Ascending aorta (tissue), 2 donors: ENCODE results near the gene PRRT2. TPM values are rescaled to one million over a fixed set of nuclear protein-coding genes. Genes with fewer than 3 reads are reported as not detected.
"Not testable (repeated sequence)": the region's sequence is repeated elsewhere in the genome, so short reads cannot be mapped to it uniquely, and the experiment has no call there.

Source experiments
- DNase-seq, 2 donors: peaks; one replicate each; pipeline ENCODE4 v3.0.0-alpha.2; 2019; ENCODE audit warnings: low spot score in 2 of 2
- H3K27ac ChIP-seq, 2 donors: fragments of 200-600 bp; sonication (generic); one replicate each; pipeline ENCODE4 v1.5.1; 2016 to 2017; ENCODE audit warnings: mild to moderate bottlenecking in 1 of 2
- H3K27me3 ChIP-seq: fragments of 200-600 bp; sonication (generic); one replicate; pipeline ENCODE4 v1.5.1; 2017
- H3K36me3 ChIP-seq, 2 donors: fragments of 200-600 bp; sonication (generic); one replicate each; pipeline ENCODE4 v1.5.1; 2016
- H3K4me1 ChIP-seq, 2 donors: fragments of 200-600 bp; sonication (generic); one replicate each; pipeline ENCODE4 v1.5.1; 2016 to 2017; ENCODE audit warnings: mild to moderate bottlenecking in 1 of 2
- H3K4me3 ChIP-seq, 2 donors: fragments of 200-600 bp; sonication (generic); one replicate each; pipeline ENCODE4 v1.5.1; 2016 to 2017; ENCODE audit warnings: mild to moderate bottlenecking in 1 of 2
- H3K9me3 ChIP-seq, 2 donors: fragments of 200-600 bp; sonication (generic); one replicate each; pipeline ENCODE4 v1.5.1; 2016
- CTCF ChIP-seq, 3 experiments: fragments of 200-600 bp in 2 of 3; fragments of 450-650 bp in 1 of 3; sonication (generic) in 2 of 3; IDR thresholded peaks; one replicate each; pipeline ENCODE4 v1.5.1; 2016 to 2019; ENCODE audit warnings: antibody characterized with exemption in 3 of 3, mild to moderate bottlenecking in 1 of 3, moderate library complexity in 1 of 3
- intact Hi-C: fragments of 100-400 bp; cut with DNase I; formaldehyde crosslinking; loops from one replicate; pipeline ENCODE4 v1.15.1; 2023
- total RNA-seq: library from RNA; depleted of rRNA; stranded (reverse); fragments of >200 nt; gene quantifications from one replicate; pipeline ENCODE4 v1.1.0, GENCODE V29; 2016

The PRRT2 gene
- total RNA-seq, 1 donor from 2014 or later, result 5.0 TPM

DNA sequence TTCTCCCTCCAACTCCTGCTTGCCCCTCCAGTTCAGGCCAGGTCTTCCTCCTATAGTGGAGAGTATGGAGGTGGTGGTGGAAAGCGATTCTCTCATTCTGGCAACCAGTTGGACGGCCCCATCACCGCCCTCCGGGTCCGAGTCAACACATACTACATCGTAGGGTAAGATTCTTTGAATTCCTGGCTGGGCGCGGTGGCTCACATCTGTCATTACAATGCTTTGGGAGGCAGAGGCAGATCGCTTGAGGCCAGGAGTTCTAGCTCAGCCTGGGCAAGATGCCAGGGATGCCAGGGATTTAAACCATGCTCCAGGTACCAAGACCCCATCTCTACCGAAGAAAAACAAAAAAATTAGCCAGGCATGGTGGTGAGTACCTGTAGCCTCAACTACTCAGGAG, 32.5 kb upstream of the PRRT2 start:
- Histone ChIP-seq H3K27ac (no peak overlapping the region), H3K4me3 (no peak overlapping the region), H3K27me3 (no peaks in the 10 kb centered on the region), H3K4me1 (no peaks in the 10 kb centered on the region), H3K9me3 (no peaks in the 10 kb centered on the region), H3K36me3 (no peaks in the 10 kb centered on the region)
- TF ChIP-seq CTCF (IDR thresholded peaks at IDR 0.05), result no peak
- no peak for DNase-seq
- intact Hi-C loops, result no loop called here

GRCh38 chr16:29783094-29783953, 28.7 kb upstream of the PRRT2 start:
- H3K4me1 ChIP-seq, H3K27me3 ChIP-seq, H3K9me3 ChIP-seq, DNase-seq, H3K4me3 ChIP-seq, H3K36me3 ChIP-seq, intact Hi-C loops, H3K27ac ChIP-seq: not testable (repeated sequence)

DNA sequence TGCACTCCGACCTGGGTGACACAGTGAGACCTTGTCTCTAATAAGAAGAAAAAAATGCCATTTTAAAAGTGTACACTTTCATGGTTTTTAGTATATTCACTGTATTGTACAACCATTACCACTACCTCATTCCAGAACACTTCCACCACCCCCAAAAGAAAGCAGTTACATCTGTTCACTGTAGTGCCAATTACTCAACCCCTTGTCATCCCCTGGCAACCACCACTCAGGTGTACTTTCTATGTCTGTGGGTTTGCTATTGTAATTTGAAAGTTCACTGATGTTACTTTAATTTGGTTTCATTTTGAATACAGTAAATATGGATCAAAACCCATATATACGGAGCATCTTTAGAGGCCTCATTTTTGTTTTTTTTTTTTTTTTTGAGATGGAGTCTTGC, 27.8 kb upstream of the PRRT2 start:
- Histone ChIP-seq H3K9me3 (no peaks in the 10 kb centered on the region), H3K27ac (no peak overlapping the region), H3K4me3 (no peak overlapping the region), H3K4me1 (peaks cover 0 to 8% of the 10 kb centered on the region in 2 donors), H3K36me3 (no peaks in the 10 kb centered on the region), H3K27me3 (no peaks in the 10 kb centered on the region)
- DNase-seq, result no peak
- intact Hi-C loops, result no loop called here
- no peak for TF ChIP-seq CTCF (IDR thresholded peaks at IDR 0.05)

GRCh38 chr16:29784901-29785500, 27.0 kb upstream of the PRRT2 start:
- no peak overlapping the region for H3K27ac ChIP-seq
- H3K9me3 ChIP-seq, result no peaks in the 10 kb centered on the region

DNA sequence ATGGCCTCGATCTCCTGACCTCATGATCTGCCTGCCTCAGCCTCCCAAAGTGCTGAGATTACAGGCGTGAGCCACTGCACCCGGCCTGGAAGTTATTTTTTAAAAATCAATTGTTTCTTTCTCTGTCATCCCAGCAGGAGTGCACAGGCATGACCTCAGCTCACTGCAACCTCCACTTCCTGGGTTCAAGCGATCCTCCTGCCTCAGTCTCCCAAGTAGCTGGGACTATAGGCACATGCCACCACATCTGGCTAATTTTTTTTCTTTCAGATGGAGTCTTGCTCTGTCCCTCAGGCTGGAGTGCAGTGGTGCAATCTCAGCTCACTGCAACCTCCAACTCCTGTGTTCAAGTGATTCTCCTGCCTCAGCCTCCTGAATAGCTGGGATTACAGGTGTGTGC, 24.8 kb upstream of the PRRT2 start:
- H3K9me3 ChIP-seq, H3K27ac ChIP-seq, intact Hi-C loops, H3K27me3 ChIP-seq, H3K4me3 ChIP-seq, DNase-seq, H3K36me3 ChIP-seq: not testable (repeated sequence)
- peaks cover 0 to 21% of the 10 kb centered on the region in 2 donors for H3K4me1 ChIP-seq

More at GRCh38 chr16:29784901-29785500, 27.0 kb upstream of the PRRT2 start:
- Histone ChIP-seq H3K4me3 (peak overlapping the region; percentile 33 to 47), H3K4me1 (peaks cover 0 to 12% of the 10 kb centered on the region in 2 donors), H3K36me3 (no peaks in the 10 kb centered on the region), H3K27me3 (no peaks in the 10 kb centered on the region)
- intact Hi-C loops, result no loop called here
- DNase-seq, result peak in 1 of 2 donors; percentile 77
- TF ChIP-seq CTCF (IDR thresholded peaks at IDR 0.05), result peak; percentile 65 to 93 (median 91)

- Histone ChIP-seq H3K27ac (peak overlapping the region; percentile 76 to 87), H3K4me1 (peaks cover 0 to 21% of the 10 kb centered on the region in 2 donors), H3K27me3 (no peaks in the 10 kb centered on the region), H3K4me3 (peak overlapping the region; percentile 58 to 89), H3K9me3 (no peaks in the 10 kb centered on the region), H3K36me3 (no peaks in the 10 kb centered on the region)
- TF ChIP-seq CTCF (IDR thresholded peaks at IDR 0.05), result no peak
- intact Hi-C loops, result loop anchor here (1.0 to 5.0 kb wide), 4 partner anchors 16 to 817 kb away; partner anchors contain the start of genes CDIPT, PAGR1 and SPNS1
- DNase-seq, result no peak
Observed at GRCh38 chr16:29789775-29790182, 22.2 kb upstream of the PRRT2 start.
